ENCODE data around the gene CD8B.
"Not testable (repeated sequence)": the region's sequence is repeated elsewhere in the genome, so short reads cannot be mapped to it uniquely, and the experiment has no call there.

GRCh38 chr2:86862380-86862703, 656 bp upstream of the CD8B start:
- not testable (repeated sequence) for TF ChIP-seq CTCF (conservative IDR thresholded peaks at IDR 0.05 in 1 of 2, IDR thresholded peaks at IDR 0.05 in 1 of 2; ENCODE audit: low read depth in 1 of 2, low read length in 2 of 2); EZH2 (IDR thresholded peaks at IDR 0.05; ENCODE audit: low read length, missing control alignments)
